Measurements from ENCODE around the gene KLK14.

Gene KLK14

GRCh38 chr19:51060336-51060735 is 22.4 kb downstream of the KLK14 start:
- TF ChIP-seq, protein P1, sequence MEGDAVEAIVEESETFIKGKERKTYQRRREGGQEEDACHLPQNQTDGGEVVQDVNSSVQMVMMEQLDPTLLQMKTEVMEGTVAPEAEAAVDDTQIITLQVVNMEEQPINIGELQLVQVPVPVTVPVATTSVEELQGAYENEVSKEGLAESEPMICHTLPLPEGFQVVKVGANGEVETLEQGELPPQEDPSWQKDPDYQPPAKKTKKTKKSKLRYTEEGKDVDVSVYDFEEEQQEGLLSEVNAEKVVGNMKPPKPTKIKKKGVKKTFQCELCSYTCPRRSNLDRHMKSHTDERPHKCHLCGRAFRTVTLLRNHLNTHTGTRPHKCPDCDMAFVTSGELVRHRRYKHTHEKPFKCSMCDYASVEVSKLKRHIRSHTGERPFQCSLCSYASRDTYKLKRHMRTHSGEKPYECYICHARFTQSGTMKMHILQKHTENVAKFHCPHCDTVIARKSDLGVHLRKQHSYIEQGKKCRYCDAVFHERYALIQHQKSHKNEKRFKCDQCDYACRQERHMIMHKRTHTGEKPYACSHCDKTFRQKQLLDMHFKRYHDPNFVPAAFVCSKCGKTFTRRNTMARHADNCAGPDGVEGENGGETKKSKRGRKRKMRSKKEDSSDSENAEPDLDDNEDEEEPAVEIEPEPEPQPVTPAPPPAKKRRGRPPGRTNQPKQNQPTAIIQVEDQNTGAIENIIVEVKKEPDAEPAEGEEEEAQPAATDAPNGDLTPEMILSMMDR (IDR thresholded peaks at IDR 0.05; ENCODE audit: control insufficient read depth, extremely low read depth, insufficient read depth) = no peak
- H3K4me3 ChIP-seq (ENCODE audit: low read depth, low read length) = no peak overlapping the region

DNA sequence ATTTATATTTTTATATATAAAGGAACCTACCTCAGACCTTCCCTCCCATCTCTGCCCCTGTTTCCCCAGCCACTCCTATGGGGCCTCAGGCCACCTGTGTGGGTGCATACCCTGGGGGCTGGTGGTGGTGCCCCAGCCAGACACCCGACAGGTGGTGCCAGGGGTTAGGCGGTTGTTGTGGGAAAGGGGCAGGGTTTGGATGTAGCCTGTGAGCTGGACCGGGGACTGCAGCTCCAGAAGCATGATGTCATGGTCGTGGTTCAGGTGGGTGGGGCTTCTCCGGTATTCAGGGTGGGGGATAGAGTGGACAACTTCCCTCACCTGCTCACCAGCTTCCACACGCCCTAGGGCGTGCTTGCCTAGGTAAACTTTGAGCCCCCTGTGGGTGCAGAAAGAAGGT is 23.0 kb downstream of the KLK14 start:
- no peak overlapping the region for H3K4me3 ChIP-seq (ENCODE audit: low read depth, low read length)
- DNase-seq (ENCODE audit: low read depth) = no peak
- TF ChIP-seq, protein P1 (IDR thresholded peaks at IDR 0.05; ENCODE audit: control insufficient read depth, extremely low read depth, insufficient read depth) = no peak

More at GRCh38 chr19:51060336-51060735, 22.4 kb downstream of the KLK14 start:
- DNase-seq (ENCODE audit: low read depth) = no peak

DNA sequence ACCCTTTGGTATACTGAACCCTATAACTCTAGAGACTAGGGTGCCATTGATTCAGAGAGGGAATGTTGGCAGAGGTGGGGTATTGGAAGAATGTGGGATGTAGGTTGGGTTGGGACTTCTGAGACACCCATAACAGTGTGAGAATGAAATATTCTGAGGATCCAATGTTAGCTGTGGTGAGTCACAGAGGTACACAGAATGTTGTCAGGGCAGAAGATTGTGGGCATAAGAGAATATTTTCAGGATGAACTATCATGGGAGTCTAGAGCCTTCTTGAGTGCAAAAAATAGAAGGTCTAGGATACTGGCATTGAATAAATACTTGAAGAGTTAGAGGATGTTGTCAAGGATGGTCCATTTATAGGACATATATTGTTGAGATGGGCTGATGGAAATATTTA is 26.8 kb downstream of the KLK14 start:
- no peak overlapping the region for H3K4me3 ChIP-seq (ENCODE audit: low read depth, low read length)
- TF ChIP-seq, protein P1 (IDR thresholded peaks at IDR 0.05; ENCODE audit: control insufficient read depth, extremely low read depth, insufficient read depth) = no peak
- no peak for DNase-seq (ENCODE audit: low read depth)

GRCh38 chr19:51047031-51047335 is 35.7 kb downstream of the KLK14 start:
- no peak overlapping the region for H3K4me3 ChIP-seq (ENCODE audit: low read depth, low read length)
- no peak for DNase-seq (ENCODE audit: low read depth)
- TF ChIP-seq, protein P1 (IDR thresholded peaks at IDR 0.05; ENCODE audit: control insufficient read depth, extremely low read depth, insufficient read depth) = no peak

- H3K4me3 ChIP-seq (ENCODE audit: low read depth, low read length) = no peak overlapping the region
- no peak for DNase-seq (ENCODE audit: low read depth)
- TF ChIP-seq, protein P1 (IDR thresholded peaks at IDR 0.05; ENCODE audit: control insufficient read depth, extremely low read depth, insufficient read depth) = no peak
These were observed 38.4 kb downstream of the KLK14 start for GRCh38 chr19:51044327-51044726.

GRCh38 chr19:51043497-51043896 is 39.2 kb downstream of the KLK14 start:
- no peak overlapping the region for H3K4me3 ChIP-seq (ENCODE audit: low read depth, low read length)
- no peak for DNase-seq (ENCODE audit: low read depth)
- TF ChIP-seq, protein P1 (IDR thresholded peaks at IDR 0.05; ENCODE audit: control insufficient read depth, extremely low read depth, insufficient read depth) = no peak

DNA sequence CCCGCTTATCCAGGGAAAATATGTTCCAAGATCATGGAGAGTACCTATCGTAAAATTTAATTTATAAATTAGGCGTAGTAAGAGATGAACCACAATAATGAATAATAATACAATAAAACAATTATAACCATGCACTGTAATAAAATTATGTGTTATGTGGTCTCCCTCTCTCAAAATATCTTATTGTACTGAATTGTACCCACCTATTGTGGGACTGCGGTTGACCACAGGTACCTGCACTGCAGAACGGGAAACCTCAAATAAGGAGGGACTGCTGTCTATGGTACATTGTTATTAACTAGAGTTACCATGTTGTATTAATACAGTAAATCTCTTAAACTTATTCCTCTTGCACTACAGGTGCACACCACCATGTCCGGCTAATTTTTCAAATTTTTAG is 42.5 kb downstream of the KLK14 start:
- H3K4me3 ChIP-seq (ENCODE audit: low read depth, low read length) = no peak overlapping the region
- TF ChIP-seq, protein P1 (IDR thresholded peaks at IDR 0.05; ENCODE audit: control insufficient read depth, extremely low read depth, insufficient read depth) = no peak
- no peak for DNase-seq (ENCODE audit: low read depth)

Measured in LNCaP clone FGC (cell line).